Activated gamma-delta T cell (primary cell): Measurements from ENCODE around the gene FLAD1.

Experiments
- DNase-seq: peaks from one replicate; lab custom pipeline; 2025; lab: John Stamatoyannopoulos, UW

The FLAD1 gene

GRCh38 chr1:155037851-155038441 lies 54.8 kb downstream of the FLAD1 start:
- no peak for DNase-seq

- DNase-seq = no peak
Observed at GRCh38 chr1:155038602-155039307, 55.6 kb downstream of the FLAD1 start.

- DNase-seq = no peak
Observed at GRCh38 chr1:155039308-155039669, 56.1 kb downstream of the FLAD1 start.

DNA sequence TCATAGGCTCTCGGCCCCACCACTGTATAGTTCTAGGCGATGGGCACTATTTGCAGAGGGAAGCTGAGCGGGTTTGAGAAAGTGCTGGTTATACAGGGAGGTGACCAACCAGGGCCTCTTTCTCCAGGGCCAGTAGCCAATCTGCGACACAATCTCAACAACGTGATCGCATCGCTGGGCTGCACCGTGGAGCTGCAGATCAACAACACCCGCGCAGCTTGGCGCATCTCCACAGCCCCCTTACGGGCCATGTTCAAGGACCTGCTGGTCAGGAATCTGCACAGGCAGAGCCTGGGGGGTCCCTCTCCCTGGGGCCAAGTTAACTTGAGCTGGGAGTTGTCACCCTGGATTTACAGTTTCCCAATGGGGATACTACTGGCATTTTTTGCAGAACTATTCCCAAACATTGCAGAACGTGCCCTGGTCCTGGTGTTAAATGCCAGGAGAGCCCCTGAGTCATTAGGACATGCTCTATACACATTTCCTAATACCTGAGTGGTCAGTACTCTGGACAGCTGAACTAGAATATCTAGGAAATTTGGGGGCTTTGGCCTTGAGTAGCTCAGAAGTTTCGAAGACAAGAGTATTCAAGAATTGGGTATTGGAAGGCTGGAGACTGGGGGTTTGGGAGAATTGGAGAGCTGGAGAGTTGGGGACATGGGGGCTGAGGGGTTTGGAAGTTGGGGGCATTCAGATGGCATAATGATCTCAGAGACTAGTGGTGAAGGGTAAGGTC lies 57.4 kb downstream of the FLAD1 start:
- DNase-seq = no peak
